ENCODE results near the gene MSL1.
A peak's percentile ranks its signal among the peaks of the same experiment; 100 is the strongest.

Gene MSL1

GRCh38 chr17:40097087-40097486 is 24.7 kb upstream of the MSL1 start:
- peak overlapping the region; percentile 78 for H3K4me3 Mint-ChIP-seq
- no peaks in the 10 kb centered on the region for H3K9me3 Mint-ChIP-seq
- no peak for DNase-seq (ENCODE audit: low spot score)
- H3K4me1 Mint-ChIP-seq (ENCODE audit: low read depth) = peaks cover 61% of the 10 kb centered on the region
- H3K36me3 Mint-ChIP-seq (ENCODE audit: low read depth) = peaks cover 31% of the 10 kb centered on the region
- H3K27me3 Mint-ChIP-seq (ENCODE audit: low read depth) = no peaks in the 10 kb centered on the region
- peak overlapping the region; percentile 87 for H3K27ac Mint-ChIP-seq

- DNase-seq (ENCODE audit: low spot score) = no peak
- H3K36me3 Mint-ChIP-seq (ENCODE audit: low read depth) = peaks cover 31% of the 10 kb centered on the region
- H3K4me1 Mint-ChIP-seq (ENCODE audit: low read depth) = peaks cover 61% of the 10 kb centered on the region
- peak overlapping the region; percentile 90 for H3K4me3 Mint-ChIP-seq
- H3K27me3 Mint-ChIP-seq (ENCODE audit: low read depth) = no peaks in the 10 kb centered on the region
- no peaks in the 10 kb centered on the region for H3K9me3 Mint-ChIP-seq
- peak overlapping the region; percentile 81 for H3K27ac Mint-ChIP-seq
These were observed 23.6 kb upstream of the MSL1 start for GRCh38 chr17:40097931-40098845.

GRCh38 chr17:40098846-40099618 is 22.7 kb upstream of the MSL1 start:
- H3K4me3 Mint-ChIP-seq = peak overlapping the region; percentile 90
- peak; percentile 94 for DNase-seq (ENCODE audit: low spot score)

GRCh38 chr17:40099619-40100418 is 22.0 kb upstream of the MSL1 start:
- H3K4me1 Mint-ChIP-seq (ENCODE audit: low read depth) = peaks cover 70% of the 10 kb centered on the region
- no peak for DNase-seq (ENCODE audit: low spot score)
- H3K27me3 Mint-ChIP-seq (ENCODE audit: low read depth) = no peaks in the 10 kb centered on the region
- H3K27ac Mint-ChIP-seq = peak overlapping the region; percentile 81
- H3K36me3 Mint-ChIP-seq (ENCODE audit: low read depth) = peaks cover 19% of the 10 kb centered on the region
- peak overlapping the region; percentile 90 for H3K4me3 Mint-ChIP-seq
- no peaks in the 10 kb centered on the region for H3K9me3 Mint-ChIP-seq

More at GRCh38 chr17:40098846-40099618, 22.7 kb upstream of the MSL1 start:
- H3K27me3 Mint-ChIP-seq (ENCODE audit: low read depth) = no peaks in the 10 kb centered on the region
- H3K36me3 Mint-ChIP-seq (ENCODE audit: low read depth) = peaks cover 24% of the 10 kb centered on the region
- H3K4me1 Mint-ChIP-seq (ENCODE audit: low read depth) = peaks cover 64% of the 10 kb centered on the region
- H3K27ac Mint-ChIP-seq = peak overlapping the region; percentile 81
- H3K9me3 Mint-ChIP-seq = no peaks in the 10 kb centered on the region

GRCh38 chr17:40100419-40100668 is 21.4 kb upstream of the MSL1 start, which contains the start of gene NR1D1:
Gene NR1D1, minus strand, starts transcription at chr17:40100589. Its CDS starts 495 bp downstream, at chr17:40100094.
- no peak for DNase-seq (ENCODE audit: low spot score)
- H3K9me3 Mint-ChIP-seq = no peaks in the 10 kb centered on the region
- H3K4me1 Mint-ChIP-seq (ENCODE audit: low read depth) = peaks cover 71% of the 10 kb centered on the region
- peak within 1 kb of the TSS; percentile 90 for H3K4me3 Mint-ChIP-seq
- peak within 1 kb of the TSS; percentile 81 for H3K27ac Mint-ChIP-seq
- H3K36me3 Mint-ChIP-seq (ENCODE audit: low read depth) = peaks cover 19% of the 10 kb centered on the region
- H3K27me3 Mint-ChIP-seq (ENCODE audit: low read depth) = no peaks in the 10 kb centered on the region

- H3K36me3 Mint-ChIP-seq (ENCODE audit: low read depth) = peaks cover 16% of the 10 kb centered on the region
- H3K27me3 Mint-ChIP-seq (ENCODE audit: low read depth) = no peaks in the 10 kb centered on the region
- peak; percentile 91 for DNase-seq (ENCODE audit: low spot score)
- peaks cover 68% of the 10 kb centered on the region for H3K4me1 Mint-ChIP-seq (ENCODE audit: low read depth)
- no peaks in the 10 kb centered on the region for H3K9me3 Mint-ChIP-seq
- peak overlapping the region; percentile 90 for H3K4me3 Mint-ChIP-seq
- peak overlapping the region; percentile 63 for H3K27ac Mint-ChIP-seq
These were observed 21.0 kb upstream of the MSL1 start for GRCh38 chr17:40100669-40101366.

GRCh38 chr17:40101367-40102210 is 20.2 kb upstream of the MSL1 start:
- Mint-ChIP-seq H3K27ac (no peak overlapping the region), H3K4me1 (ENCODE audit: low read depth) (peaks cover 70% of the 10 kb centered on the region), H3K4me3 (peak overlapping the region; percentile 90), H3K9me3 (no peaks in the 10 kb centered on the region), H3K27me3 (ENCODE audit: low read depth) (no peaks in the 10 kb centered on the region), H3K36me3 (ENCODE audit: low read depth) (peaks cover 9% of the 10 kb centered on the region)
- DNase-seq (ENCODE audit: low spot score) = no peak

- Mint-ChIP-seq H3K27ac (peak overlapping the region; percentile 67), H3K4me3 (no peak overlapping the region), H3K36me3 (ENCODE audit: low read depth) (peaks cover 4% of the 10 kb centered on the region)
These were observed 18.6 kb upstream of the MSL1 start for GRCh38 chr17:40103071-40103661.

GRCh38 chr17:40103688-40104087 is 18.1 kb upstream of the MSL1 start:
- peaks cover 8% of the 10 kb centered on the region for H3K27me3 Mint-ChIP-seq (ENCODE audit: low read depth)
- peaks cover 2% of the 10 kb centered on the region for H3K36me3 Mint-ChIP-seq (ENCODE audit: low read depth)
- no peak overlapping the region for H3K4me3 Mint-ChIP-seq
- H3K27ac Mint-ChIP-seq = no peak overlapping the region
- peaks cover 68% of the 10 kb centered on the region for H3K4me1 Mint-ChIP-seq (ENCODE audit: low read depth)
- no peaks in the 10 kb centered on the region for H3K9me3 Mint-ChIP-seq
- DNase-seq (ENCODE audit: low spot score) = no peak

More at GRCh38 chr17:40103071-40103661, 18.6 kb upstream of the MSL1 start:
- no peak for DNase-seq (ENCODE audit: low spot score)
- Mint-ChIP-seq H3K27me3 (ENCODE audit: low read depth) (peaks cover 8% of the 10 kb centered on the region), H3K9me3 (no peaks in the 10 kb centered on the region), H3K4me1 (ENCODE audit: low read depth) (peaks cover 69% of the 10 kb centered on the region)

GRCh38 chr17:40104594-40105486 is 16.9 kb upstream of the MSL1 start:
- Mint-ChIP-seq H3K27me3 (ENCODE audit: low read depth) (peaks cover 8% of the 10 kb centered on the region), H3K36me3 (ENCODE audit: low read depth) (no peaks in the 10 kb centered on the region), H3K4me3 (no peak overlapping the region), H3K9me3 (no peaks in the 10 kb centered on the region), H3K4me1 (ENCODE audit: low read depth) (peaks cover 62% of the 10 kb centered on the region), H3K27ac (no peak overlapping the region)
- no peak for DNase-seq (ENCODE audit: low spot score)

- no peak overlapping the region for H3K27ac Mint-ChIP-seq
- no peak overlapping the region for H3K4me3 Mint-ChIP-seq
- H3K4me1 Mint-ChIP-seq (ENCODE audit: low read depth) = peaks cover 60% of the 10 kb centered on the region
- H3K27me3 Mint-ChIP-seq (ENCODE audit: low read depth) = peaks cover 8% of the 10 kb centered on the region
- no peak for DNase-seq (ENCODE audit: low spot score)
- H3K9me3 Mint-ChIP-seq = no peaks in the 10 kb centered on the region
- no peaks in the 10 kb centered on the region for H3K36me3 Mint-ChIP-seq (ENCODE audit: low read depth)
These were observed 15.7 kb upstream of the MSL1 start for GRCh38 chr17:40105861-40106759.

Data from T-helper 2 cell treated with Interferon-gamma antibody and Interleukin-4, amounts not matched to agents 5 μg/mL and 100 μg/mL, for 36 hours (primary cell).